Medulla oblongata (tissue), 1 donor: Measurements from ENCODE around the gene SDHAF4.
"Not testable (repeated sequence)": the region's sequence is repeated elsewhere in the genome, so short reads cannot be mapped to it uniquely, and the experiment has no call there.

Experiments used
- DNase-seq: peaks from one replicate; pipeline ENCODE4 v3.0.0-alpha.2; 2015; ENCODE audit errors: extremely low spot score

SDHAF4 gene

DNA sequence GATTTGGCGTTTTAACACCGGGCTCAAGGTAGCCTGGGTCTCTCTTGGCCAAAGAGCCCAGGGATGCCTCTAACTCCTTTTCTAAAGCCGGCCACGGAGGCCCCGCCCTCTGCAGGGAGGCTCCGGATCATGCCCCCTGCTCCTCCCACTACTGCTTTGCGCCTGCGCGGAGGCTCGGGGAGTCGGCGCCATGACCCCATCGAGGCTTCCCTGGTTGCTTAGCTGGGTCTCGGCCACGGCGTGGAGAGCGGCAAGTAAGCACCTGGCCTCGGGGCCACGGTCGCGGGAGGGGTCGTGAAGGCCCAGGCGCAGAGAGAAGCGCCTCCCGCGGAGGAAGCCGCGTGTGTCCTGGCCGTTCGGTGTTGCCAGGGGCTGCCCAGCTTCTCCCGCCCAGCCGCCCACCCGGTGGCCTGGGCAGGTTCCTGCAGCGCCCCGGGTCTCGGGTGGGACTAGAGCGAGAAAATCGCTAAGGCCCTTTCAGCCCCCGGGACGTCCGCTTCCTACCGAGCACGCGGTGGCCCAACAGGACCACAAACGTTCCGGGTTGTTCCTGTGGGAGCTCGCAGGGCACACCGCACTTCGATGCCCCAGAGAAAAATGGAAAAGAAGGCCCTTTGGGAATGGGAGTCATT lies at the start of gene SDHAF4:
Gene SDHAF4 (plus strand): TSS at position 180 of the 632 bp plus-strand sequence. CDS start 11 bp downstream, at position 191.
- peak; percentile 94 for DNase-seq

DNA sequence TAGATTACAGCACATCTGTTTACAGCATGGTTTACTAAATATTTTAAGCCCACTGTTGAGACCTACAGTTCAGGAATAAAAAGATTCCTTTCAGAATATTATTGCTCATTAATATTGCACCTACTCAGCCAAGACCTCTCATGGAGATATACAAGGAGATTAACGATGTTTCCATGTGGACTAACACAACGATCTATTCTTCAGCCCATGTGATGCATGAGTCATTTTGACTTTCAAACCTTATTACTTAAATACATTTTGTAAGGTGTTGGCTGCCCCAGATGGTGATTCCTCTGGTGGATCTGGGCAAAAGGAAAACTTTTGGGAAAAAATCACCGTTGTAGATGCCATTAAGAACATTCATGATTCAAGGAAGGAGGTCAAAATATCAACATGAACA lies 48.0 kb upstream of the SDHAF4 start:
- no peak for DNase-seq

DNA sequence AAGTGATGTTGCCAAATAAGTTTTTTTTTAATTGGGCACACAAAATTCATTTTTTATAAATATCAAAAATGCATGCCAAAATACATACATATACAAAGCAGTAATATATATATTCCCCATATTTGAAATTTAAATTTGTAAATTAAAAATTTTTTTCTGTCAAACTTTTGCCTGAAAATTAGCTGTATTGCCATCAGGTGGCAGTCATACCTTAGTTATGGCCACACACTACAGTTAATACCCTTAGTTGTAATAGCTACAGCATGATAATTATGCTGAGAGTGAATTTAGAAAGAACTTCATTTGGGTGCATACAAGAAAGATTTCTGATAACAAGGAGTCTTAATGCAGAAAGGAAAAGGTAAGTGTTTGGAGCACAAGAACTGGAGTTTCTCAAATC lies 46.2 kb upstream of the SDHAF4 start:
- no peak for DNase-seq

GRCh38 chr6:70524721-70525286 lies 41.9 kb upstream of the SDHAF4 start:
- no peak for DNase-seq

DNA sequence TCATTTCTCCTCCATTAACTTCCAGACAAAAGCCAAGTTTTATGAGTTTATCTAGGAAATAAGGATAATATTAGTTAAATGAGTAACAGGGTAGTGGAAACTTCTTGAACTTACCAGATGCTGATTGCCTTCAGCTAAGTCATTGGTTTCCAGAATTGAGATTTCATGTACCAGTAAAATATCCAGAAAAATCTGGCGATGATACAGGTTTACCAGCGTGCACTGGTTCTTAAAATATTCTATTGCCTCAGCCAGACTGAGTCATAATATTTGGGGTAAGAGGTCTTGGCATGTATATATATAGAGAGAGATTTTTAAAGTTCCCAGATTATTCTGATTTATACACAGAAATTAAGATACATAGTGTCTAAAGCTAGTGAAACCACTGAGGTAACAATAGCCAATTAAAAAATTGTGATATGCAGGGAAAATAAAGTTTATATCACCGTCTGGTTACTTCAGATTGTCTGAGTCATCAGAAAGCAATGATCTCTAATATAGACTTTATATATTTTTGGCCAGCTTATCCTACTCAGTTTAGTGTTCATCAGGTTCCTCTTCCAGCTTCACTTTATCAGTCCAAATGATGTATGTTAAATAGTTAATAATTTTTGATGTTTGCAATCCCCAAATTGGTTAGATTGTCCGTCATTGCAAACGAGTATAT lies 39.5 kb upstream of the SDHAF4 start:
- no peak for DNase-seq

GRCh38 chr6:70530023-70530422 lies 36.7 kb upstream of the SDHAF4 start:
- DNase-seq = no peak

- no peak for DNase-seq
Observed at GRCh38 chr6:70531133-70531532, 35.6 kb upstream of the SDHAF4 start.

DNA sequence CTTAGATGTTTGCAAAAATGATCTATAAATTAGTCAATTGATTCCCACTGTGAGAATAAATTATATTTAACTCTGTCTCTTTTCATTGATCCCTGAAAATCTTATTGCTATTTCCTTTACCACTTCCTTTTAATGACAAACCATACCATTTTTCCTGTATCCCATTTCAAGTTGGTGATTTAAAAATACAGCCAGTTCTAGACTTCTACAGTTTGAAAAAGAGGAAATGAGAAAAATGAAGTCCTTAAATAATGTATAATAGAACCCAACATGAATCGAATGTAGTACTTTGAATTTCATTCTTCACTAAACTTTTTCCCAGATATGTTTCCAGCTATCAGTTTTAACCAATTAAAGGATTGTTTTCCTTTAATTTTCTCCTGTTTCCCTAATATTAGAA lies 29.5 kb upstream of the SDHAF4 start:
- DNase-seq = no peak

DNA sequence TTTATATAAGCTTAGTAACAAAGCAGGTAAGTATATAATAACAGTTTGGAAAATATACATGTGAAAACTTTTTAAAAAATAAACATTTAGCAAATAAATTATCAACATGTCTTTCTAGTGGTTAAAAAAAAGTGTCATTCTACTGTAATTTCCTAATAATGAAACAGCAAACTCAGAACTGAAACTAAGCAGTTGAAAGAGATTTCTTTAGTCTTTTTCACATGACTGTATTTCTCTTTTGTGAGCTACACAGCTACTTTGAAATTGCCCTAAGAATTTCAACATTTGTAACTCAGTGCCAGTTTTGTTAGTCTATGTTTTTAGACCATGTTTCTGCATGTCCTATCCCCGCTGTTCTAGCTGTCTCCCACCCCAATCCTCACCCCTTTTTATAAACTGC lies 28.4 kb upstream of the SDHAF4 start:
- DNase-seq = peak; percentile 52

DNA sequence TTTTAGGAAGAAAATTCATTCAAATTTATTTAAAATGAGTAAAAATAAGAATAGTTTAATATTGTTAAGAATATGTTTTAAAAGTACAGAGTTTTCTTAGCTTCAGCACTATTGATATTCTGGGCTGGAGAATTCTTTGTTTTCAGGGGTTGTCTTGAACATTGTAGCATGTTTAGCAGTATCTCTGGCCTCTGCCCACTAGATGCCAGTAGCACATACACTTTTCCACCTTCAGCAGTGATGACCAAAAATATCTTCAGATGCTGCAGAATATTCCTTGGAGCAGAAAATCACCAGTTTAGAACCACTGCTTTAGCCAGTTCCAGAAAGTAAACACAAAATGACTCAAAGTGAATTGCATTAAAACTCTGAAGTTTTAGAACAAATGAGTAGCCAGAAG lies 19.4 kb upstream of the SDHAF4 start:
- peak; percentile 52 for DNase-seq

GRCh38 chr6:70547905-70548304 lies 18.8 kb upstream of the SDHAF4 start:
- DNase-seq = no peak

DNA sequence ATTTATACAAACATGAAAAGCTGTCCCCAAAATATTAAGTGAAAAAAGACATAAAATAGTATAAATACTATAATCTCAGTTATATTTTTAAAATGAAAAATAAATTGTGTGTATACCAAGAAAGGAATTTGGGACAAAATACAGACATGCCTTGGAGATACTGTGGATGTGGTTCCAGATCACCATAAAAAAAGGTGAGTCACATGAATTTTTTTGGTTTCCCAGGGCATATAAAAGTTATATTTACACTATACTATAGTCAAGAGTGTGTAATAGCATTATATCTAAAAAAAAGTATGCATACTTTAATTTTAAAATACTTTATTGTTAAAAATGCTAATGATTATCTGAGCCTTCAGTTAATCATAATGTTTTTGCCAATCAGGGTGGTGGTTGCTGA lies 17.4 kb upstream of the SDHAF4 start:
- no peak for DNase-seq

DNA sequence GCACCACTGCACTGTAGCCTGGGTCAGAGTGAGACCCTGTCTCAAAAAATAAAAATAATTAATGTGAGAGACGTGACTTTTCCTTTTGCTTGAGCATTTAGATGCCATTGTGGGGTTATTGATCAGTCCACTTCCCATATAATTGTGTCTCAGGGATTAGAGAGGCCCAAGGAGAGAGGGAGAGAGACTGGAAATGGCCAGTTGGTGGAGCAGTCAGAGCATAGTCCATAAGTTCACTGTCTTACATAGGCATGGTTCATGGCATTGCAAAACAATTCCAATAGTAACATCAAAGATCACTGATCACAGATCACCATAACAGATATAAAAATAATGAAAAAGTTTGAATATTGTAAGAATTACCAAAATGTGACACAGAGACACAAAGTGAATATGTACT lies 15.2 kb upstream of the SDHAF4 start:
- no peak for DNase-seq

DNA sequence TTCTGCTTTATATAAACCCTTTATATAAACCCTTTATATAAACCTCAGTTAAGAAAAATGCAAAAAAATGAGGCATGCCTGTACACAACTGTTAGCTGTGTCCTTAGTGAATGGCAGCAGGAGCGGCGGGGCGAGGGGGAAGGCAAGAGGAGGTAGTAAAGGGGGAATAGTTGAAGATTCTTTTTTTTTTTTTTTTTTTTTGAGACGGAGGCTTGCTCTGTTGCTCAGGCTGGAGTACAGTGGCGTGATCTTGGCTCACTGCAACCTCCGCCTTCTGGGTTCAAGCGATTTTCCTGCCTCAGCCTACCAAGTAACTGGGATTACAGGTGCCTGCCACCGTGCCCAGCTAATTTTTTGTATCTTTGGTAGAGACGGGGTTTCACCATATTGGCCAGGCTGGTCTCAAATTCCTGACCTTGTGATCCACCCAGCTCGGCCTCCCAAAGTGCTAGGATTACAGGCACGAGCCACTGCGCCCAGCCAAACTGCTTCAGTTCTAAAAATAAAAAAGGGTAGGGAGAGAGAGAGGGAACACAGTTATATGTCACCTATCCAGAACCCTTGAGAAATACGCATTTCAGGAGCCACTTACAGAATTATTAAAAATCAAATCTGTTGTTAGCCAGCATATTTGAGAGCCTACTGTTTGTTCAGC lies 14.3 kb upstream of the SDHAF4 start:
- not testable (repeated sequence) for DNase-seq

DNA sequence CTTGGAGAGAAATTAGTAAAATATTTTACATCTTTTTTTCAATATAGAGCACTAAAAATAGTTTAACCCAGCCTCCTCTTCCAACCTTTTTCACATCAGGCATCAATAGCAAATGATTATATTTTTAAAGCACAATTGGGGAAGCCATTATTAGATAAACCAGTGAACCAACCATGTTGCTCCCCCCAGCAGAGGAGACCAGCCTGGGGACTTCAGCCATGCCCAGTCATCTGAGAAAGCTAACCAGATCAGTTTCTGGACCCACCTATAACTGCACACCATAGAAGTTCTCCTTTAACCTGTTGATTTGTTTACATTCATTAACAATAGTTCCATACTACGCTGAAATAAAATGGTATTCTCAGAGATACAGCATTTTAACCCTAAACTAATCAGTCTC lies 13.8 kb upstream of the SDHAF4 start:
- DNase-seq = no peak

DNA sequence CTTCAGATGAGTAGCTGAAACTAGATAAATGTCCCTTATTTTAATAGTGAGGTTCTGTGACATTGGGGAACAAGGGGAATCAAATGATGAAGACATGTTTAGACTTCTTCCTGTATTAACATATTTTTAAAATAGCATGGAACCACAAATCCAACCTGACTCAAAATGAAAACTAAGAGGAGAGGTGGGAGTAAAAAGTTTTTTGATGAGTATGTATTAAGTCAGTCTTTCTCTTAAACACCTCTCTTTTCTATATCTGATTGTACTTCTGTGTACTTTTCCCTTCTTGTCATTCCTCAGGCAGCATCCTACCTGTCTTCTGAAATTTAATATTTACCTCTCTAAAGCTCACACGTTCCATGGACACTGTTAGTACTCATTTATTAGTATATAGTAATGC lies 8.7 kb upstream of the SDHAF4 start:
- no peak for DNase-seq

DNA sequence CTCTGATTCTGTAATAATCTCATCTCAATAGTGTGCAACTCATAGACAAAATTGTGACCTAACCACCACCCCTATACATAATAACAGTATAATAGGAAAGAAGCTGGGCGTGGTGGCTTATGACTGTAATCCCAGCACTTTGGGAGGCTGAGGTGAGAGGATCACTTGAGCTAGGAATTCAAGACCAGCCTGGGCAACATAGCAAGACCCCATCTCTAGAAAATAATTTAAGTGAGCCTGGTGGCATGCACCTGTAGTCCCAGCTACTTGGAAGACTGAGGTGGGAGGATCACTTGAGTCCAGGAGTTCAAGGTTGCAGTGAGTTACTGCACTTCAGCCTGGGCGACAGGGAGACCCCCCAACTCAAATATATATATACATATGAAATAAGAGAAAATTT lies 4.3 kb upstream of the SDHAF4 start:
- not testable (repeated sequence) for DNase-seq

DNA sequence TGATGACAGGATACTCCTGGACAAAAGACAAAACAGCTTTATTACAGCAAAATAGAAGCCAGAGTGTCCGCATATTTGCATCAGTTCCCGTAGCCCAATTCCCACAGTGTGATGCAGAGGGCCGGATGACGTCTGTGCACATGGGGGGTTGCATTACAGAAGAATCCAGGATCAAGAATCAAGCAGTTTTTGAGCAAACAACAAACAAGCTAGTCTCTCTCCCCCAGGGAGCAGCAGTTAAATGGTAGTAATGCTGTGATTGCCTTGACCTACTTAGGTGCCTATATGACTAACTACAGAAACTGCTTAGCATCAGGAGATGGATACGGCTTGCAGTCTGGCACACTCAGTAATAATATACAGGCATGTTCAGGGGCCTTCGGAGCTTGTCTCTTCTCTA lies 3.2 kb upstream of the SDHAF4 start:
- DNase-seq = no peak

DNA sequence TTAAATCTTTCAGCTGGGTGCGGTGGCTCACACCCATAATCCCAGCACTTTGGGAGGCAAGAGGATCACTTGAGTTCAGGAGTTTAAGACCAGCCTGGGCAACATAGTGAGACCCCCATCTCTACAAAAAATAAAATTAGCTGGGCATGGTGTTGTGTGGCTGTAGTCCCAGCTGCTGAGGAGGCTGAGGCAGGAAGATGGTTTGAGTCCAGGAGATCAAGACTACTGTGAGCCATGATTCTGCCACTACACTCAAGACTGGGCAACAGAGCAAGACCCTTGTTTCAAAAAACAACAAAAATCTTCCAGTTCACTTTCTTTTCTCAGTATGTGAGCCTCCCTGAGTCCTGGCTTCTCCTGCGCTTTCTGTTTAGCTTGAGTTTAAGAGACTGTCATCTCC lies 7.9 kb downstream of the SDHAF4 start:
- no peak for DNase-seq

DNA sequence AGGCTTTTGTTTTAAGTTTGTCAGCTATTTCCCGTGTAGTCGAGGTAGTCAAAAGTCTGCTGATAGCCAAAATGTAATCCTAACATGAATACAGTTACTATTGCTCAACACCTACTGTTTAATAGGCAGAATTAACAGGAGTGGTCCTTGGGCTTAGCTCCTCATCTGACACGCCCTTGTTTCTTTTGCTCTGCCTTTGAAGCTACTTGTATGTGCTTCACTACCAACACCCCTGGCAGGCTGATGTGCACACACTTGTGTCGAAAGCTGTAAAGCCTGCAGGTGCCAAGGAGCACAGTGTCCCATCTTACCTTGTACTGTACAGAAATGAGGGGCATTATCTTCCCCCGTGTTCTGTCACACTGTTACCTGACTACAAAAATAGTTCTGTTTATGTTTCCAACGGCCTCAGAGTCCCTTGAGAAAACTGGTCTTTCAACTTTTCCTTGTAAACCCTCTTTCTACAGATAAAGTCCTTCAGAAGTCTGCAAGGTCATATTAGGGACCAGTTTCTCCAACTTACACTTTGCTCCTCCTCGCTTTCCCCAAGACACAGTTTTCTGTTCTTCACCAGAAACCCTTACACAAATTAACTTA lies 9.3 kb downstream of the SDHAF4 start:
- no peak for DNase-seq

DNA sequence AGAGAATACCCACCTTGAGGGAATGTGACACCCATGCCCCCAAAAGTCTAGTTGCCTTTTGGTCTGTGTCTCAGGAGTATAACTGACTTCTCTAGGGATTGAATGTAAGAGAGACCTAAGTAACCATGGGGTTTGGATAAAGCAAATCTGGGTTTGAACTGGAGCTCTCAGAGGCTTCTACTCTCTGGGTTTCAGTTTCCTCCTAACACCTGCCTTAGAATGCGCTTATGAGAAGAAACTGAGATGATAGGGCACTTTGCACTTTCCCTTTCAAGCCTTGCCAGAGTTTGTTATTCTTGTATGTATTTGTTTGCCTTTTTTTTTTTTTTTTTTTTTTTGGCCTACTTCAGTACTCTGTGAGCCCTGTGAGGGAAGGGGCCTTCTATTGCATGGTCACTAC lies 19.4 kb downstream of the SDHAF4 start:
- DNase-seq = no peak

DNA sequence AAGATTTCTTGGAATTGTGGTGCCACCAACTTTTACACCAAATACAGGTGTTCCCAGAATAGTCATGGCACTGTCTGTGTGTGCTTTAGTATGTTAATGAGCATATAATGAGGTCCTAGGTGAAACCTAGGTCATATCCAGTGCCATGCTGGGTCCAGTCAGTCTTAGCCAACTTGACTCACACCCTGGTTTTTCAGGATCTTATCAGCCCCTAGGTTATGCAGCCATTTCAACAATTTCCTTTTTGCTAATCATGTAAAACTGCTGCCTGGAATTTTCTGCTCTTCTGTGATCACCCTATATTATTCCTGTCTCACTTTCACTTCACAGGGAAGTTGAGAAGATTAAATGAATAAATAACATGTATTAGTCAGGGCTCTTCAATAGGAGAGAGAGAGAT lies 23.7 kb downstream of the SDHAF4 start:
- DNase-seq = no peak
